ENCODE results near the gene ADD2.

ADD2 gene

GRCh38 chr2:70784320-70784719, 16.3 kb upstream of the ADD2 start:
- Histone ChIP-seq H3K4me3 (no peak overlapping the region), H3K27ac (no peak overlapping the region)
- no peak for TF ChIP-seq CTCF (IDR thresholded peaks at IDR 0.05)
- DNase-seq (ENCODE audit: low spot score), result no peak

- Histone ChIP-seq H3K27ac (no peak overlapping the region), H3K4me3 (no peak overlapping the region)
- no peak for DNase-seq (ENCODE audit: low spot score)
- no peak for TF ChIP-seq CTCF (IDR thresholded peaks at IDR 0.05)
Measured at GRCh38 chr2:70779911-70780545, 12.0 kb upstream of the ADD2 start.

GRCh38 chr2:70779491-70779890, 11.5 kb upstream of the ADD2 start:
- no peak overlapping the region for H3K4me3 ChIP-seq
- no peak overlapping the region for H3K27ac ChIP-seq
- DNase-seq (ENCODE audit: low spot score), result no peak
- no peak for TF ChIP-seq CTCF (IDR thresholded peaks at IDR 0.05)

- no peak for TF ChIP-seq CTCF (IDR thresholded peaks at IDR 0.05)
- no peak for DNase-seq (ENCODE audit: low spot score)
- H3K4me3 ChIP-seq, result no peak overlapping the region
- no peak overlapping the region for H3K27ac ChIP-seq
Measured at GRCh38 chr2:70778676-70779075, 10.7 kb upstream of the ADD2 start.

- no peak for DNase-seq (ENCODE audit: low spot score)
- Histone ChIP-seq H3K4me3 (no peak overlapping the region), H3K27ac (no peak overlapping the region)
- TF ChIP-seq CTCF (IDR thresholded peaks at IDR 0.05), result no peak
Measured at GRCh38 chr2:70777450-70777849, 9.4 kb upstream of the ADD2 start.

GRCh38 chr2:70776266-70776665, 8.3 kb upstream of the ADD2 start:
- no peak for TF ChIP-seq CTCF (IDR thresholded peaks at IDR 0.05)
- DNase-seq (ENCODE audit: low spot score), result no peak
- H3K4me3 ChIP-seq, result no peak overlapping the region
- H3K27ac ChIP-seq, result no peak overlapping the region

GRCh38 chr2:70775141-70775540, 7.1 kb upstream of the ADD2 start:
- H3K4me3 ChIP-seq, result no peak overlapping the region
- no peak for DNase-seq (ENCODE audit: low spot score)
- H3K27ac ChIP-seq, result no peak overlapping the region
- no peak for TF ChIP-seq CTCF (IDR thresholded peaks at IDR 0.05)

Measured in coronary artery (tissue), 2 donors.